Vagina (tissue), 2 donors: Measurements from ENCODE around the gene RAP1GDS1.

Experiments
- POLR2AphosphoS5 ChIP-seq, 2 donors: sonication (generic); formaldehyde crosslinking; IDR thresholded peaks; one replicate each; pipeline ENCODE4 v1.9.0; 2017; ENCODE audit warnings: antibody characterized with exemption in 2 of 2, mild to moderate bottlenecking in 2 of 2, low read depth in 1 of 2; ENCODE audit not compliant: insufficient read depth in 1 of 2
- TF ChIP-seq, protein P1 (sequence below), 3 experiments: fragments of 450-650 bp in 2 of 3; fragments of 200-600 bp in 1 of 3; sonication (generic) in 1 of 3; IDR thresholded peaks; one replicate each; pipeline ENCODE4 v1.5.1; 2017 to 2019; ENCODE audit warnings: antibody characterized with exemption in 3 of 3, mild to moderate bottlenecking in 2 of 3, moderate library complexity in 2 of 3

DNA sequence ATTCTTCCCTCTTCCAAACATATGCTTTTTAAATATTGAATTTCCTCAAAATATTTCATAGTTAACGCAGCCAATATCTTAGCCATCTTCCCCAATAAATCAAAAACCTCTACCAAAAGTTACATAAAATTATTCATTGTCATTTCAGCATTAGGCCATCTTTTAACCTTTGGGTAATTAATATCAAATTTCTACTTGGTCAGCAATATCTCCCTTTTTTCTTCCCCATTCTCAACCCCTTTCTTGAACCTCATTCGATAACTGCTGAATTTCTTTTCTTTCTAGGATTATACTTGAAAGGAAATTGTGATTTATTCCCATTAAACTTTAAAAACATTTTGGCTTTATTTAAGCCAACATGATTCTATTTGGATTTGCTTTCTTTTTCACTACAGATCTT lies 65.0 kb downstream of the RAP1GDS1 start:
- TF ChIP-seq, protein P1, sequence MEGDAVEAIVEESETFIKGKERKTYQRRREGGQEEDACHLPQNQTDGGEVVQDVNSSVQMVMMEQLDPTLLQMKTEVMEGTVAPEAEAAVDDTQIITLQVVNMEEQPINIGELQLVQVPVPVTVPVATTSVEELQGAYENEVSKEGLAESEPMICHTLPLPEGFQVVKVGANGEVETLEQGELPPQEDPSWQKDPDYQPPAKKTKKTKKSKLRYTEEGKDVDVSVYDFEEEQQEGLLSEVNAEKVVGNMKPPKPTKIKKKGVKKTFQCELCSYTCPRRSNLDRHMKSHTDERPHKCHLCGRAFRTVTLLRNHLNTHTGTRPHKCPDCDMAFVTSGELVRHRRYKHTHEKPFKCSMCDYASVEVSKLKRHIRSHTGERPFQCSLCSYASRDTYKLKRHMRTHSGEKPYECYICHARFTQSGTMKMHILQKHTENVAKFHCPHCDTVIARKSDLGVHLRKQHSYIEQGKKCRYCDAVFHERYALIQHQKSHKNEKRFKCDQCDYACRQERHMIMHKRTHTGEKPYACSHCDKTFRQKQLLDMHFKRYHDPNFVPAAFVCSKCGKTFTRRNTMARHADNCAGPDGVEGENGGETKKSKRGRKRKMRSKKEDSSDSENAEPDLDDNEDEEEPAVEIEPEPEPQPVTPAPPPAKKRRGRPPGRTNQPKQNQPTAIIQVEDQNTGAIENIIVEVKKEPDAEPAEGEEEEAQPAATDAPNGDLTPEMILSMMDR (IDR thresholded peaks at IDR 0.05) = no peak
- no peak for TF ChIP-seq POLR2AphosphoS5 (IDR thresholded peaks at IDR 0.05; ENCODE audit: insufficient read depth in 1 of 2, low read depth in 1 of 2)
